Mesenchymal stem cell (in vitro differentiated cells and primary cell): ENCODE measurements around the gene OTX1.
A peak's percentile ranks its signal among the peaks of the same experiment; 100 is the strongest.
"Not testable (repeated sequence)": the region's sequence is repeated elsewhere in the genome, so short reads cannot be mapped to it uniquely, and the experiment has no call there.

Source experiments
- DNase-seq: peaks from one replicate; pipeline ENCODE4 v3.0.0-alpha.2; 2013
- H2AFZ ChIP-seq: one replicate; pipeline ENCODE4 v1.6.1; 2013; ENCODE audit warnings: low read depth, mild to moderate bottlenecking, control low read depth, inconsistent platforms, low read length, moderate library complexity
- H2AK5ac ChIP-seq: 2 replicates; pipeline ENCODE4 v1.6.1; 2013; ENCODE audit warnings: low read length, moderate library complexity, mild to moderate bottlenecking, inconsistent platforms; ENCODE audit not compliant: severe bottlenecking
- H2BK120ac ChIP-seq: one replicate; pipeline ENCODE4 v1.6.1; 2013; ENCODE audit warnings: low read depth, mild to moderate bottlenecking, inconsistent platforms, low read length, moderate library complexity
- H2BK12ac ChIP-seq, 2 experiments: one replicate each; pipeline ENCODE4 v1.6.1; 2013; ENCODE audit warnings: inconsistent platforms in 2 of 2, low read length in 2 of 2, mild to moderate bottlenecking in 2 of 2, moderate library complexity in 2 of 2, control low read depth in 1 of 2
- H2BK15ac ChIP-seq: one replicate; pipeline ENCODE4 v1.6.1; 2013; ENCODE audit warnings: mild to moderate bottlenecking, low read depth, inconsistent platforms; ENCODE audit not compliant: poor library complexity, severe bottlenecking
- H2BK5ac ChIP-seq: 2 replicates; pipeline ENCODE4 v1.6.1; 2013; ENCODE audit warnings: low read depth, mild to moderate bottlenecking, low read length, control low read depth, inconsistent platforms; ENCODE audit not compliant: poor library complexity, severe bottlenecking
- H3K14ac ChIP-seq, 2 experiments: one replicate each; pipeline ENCODE4 v1.6.1; 2013; ENCODE audit warnings: inconsistent platforms in 2 of 2, low read length in 2 of 2, control low read depth in 1 of 2, mild to moderate bottlenecking in 1 of 2, moderate library complexity in 1 of 2
- H3K18ac ChIP-seq, 2 experiments: one replicate each; pipeline ENCODE4 v1.6.1; 2013; ENCODE audit warnings: inconsistent platforms in 2 of 2, low read length in 2 of 2, control low read depth in 1 of 2, low read depth in 1 of 2, mild to moderate bottlenecking in 1 of 2
- H3K23ac ChIP-seq, 2 experiments: one replicate each; pipeline ENCODE4 v1.6.1; 2013; ENCODE audit warnings: inconsistent platforms in 2 of 2, low read length in 2 of 2, mild to moderate bottlenecking in 2 of 2, moderate library complexity in 2 of 2, control low read depth in 1 of 2
- H3K27ac ChIP-seq: 2 replicates; pipeline ENCODE4 v1.5.1; 2013; ENCODE audit warnings: mild to moderate bottlenecking, moderate library complexity, low read length, control low read depth, inconsistent platforms; ENCODE audit not compliant: poor library complexity, severe bottlenecking
- H3K27me3 ChIP-seq, 2 experiments: 2 replicates each; pipeline versions ENCODE4 v1.6.1 to v1.7.0; 2013; ENCODE audit warnings: low read length in 2 of 2, mild to moderate bottlenecking in 2 of 2, moderate library complexity in 2 of 2, control low read depth in 1 of 2, inconsistent platforms in 1 of 2; ENCODE audit not compliant: control insufficient read depth in 1 of 2, insufficient read depth in 1 of 2
- H3K36me3 ChIP-seq, 2 experiments: 2 replicates each; pipeline versions ENCODE4 v1.6.1 to v1.7.0; 2013; ENCODE audit warnings: low read length in 2 of 2, control low read depth in 1 of 2, inconsistent platforms in 1 of 2, low read depth in 1 of 2, mild to moderate bottlenecking in 1 of 2; ENCODE audit not compliant: insufficient read depth in 2 of 2, control insufficient read depth in 1 of 2
- H3K4ac ChIP-seq, 2 experiments: one replicate each; pipeline ENCODE4 v1.6.1; 2013; ENCODE audit warnings: inconsistent platforms in 2 of 2, low read length in 2 of 2, mild to moderate bottlenecking in 2 of 2, moderate library complexity in 2 of 2, control low read depth in 1 of 2, low read depth in 1 of 2
- H3K4me1 ChIP-seq: 2 replicates; pipeline ENCODE4 v1.6.1; 2013; ENCODE audit warnings: low read depth, low read length, control low read depth; ENCODE audit not compliant: control insufficient read depth, insufficient read depth
- H3K4me2 ChIP-seq: 2 replicates; pipeline ENCODE4 v1.6.1; 2013; ENCODE audit warnings: low read length, mild to moderate bottlenecking, inconsistent platforms; ENCODE audit not compliant: poor library complexity, severe bottlenecking
- H3K4me3 ChIP-seq, 2 experiments: 2 replicates each; pipeline versions ENCODE4 v1.5.1 to v1.7.0; 2013; ENCODE audit warnings: low read length in 2 of 2, mild to moderate bottlenecking in 2 of 2, control low read depth in 1 of 2, low read depth in 1 of 2; ENCODE audit not compliant: insufficient read depth in 1 of 2
- H3K79me1 ChIP-seq: replicated peaks from 2 replicates; pipeline ENCODE4 v1.6.1; 2013; ENCODE audit warnings: mild to moderate bottlenecking, control low read depth, low read length, inconsistent platforms; ENCODE audit not compliant: poor library complexity, severe bottlenecking
- H3K9ac ChIP-seq: 2 replicates; pipeline ENCODE4 v1.7.0; 2013; ENCODE audit warnings: mild to moderate bottlenecking, low read length, moderate library complexity
- H3K9me3 ChIP-seq: 2 replicates; pipeline ENCODE4 v1.7.0; 2013; ENCODE audit warnings: mild to moderate bottlenecking, low read length; ENCODE audit not compliant: control insufficient read depth
- H4K8ac ChIP-seq: one replicate; pipeline ENCODE4 v1.6.1; 2013; ENCODE audit warnings: inconsistent platforms, mild to moderate bottlenecking, low read length, moderate library complexity
- H4K91ac ChIP-seq: one replicate; pipeline ENCODE4 v1.6.1; 2013; ENCODE audit warnings: mild to moderate bottlenecking, low read length, inconsistent platforms
- WGBS: methylation state at CpG from one replicate; pipeline ENCODE4 v1.1.7; 2013; ENCODE audit warnings: mixed read lengths; 5-methylcytosine and 5-hydroxymethylcytosine counted together

The OTX1 gene

DNA sequence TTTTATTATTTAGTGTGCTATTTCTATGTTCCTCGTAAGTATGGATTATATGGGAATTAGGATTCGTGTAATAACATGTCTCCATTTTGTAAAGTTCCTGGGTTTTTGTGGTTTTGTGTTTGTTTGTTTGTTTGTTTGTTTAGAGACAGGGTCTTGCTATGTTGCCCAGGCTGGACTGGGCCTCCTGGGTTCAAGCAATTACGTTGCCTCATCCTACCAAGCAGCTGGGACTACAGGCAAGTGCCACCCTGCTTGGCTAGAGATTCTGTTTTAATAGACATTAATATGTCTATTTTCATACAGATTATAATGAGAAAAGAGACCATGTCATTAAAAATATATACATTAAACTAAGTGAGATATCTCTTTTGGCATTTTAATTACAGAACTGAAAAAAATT is 35.2 kb upstream of the OTX1 start:
- Histone ChIP-seq H2AFZ (no peak overlapping the region), H3K9ac (no peak overlapping the region), H3K36me3 (peaks cover 2 to 83% of the 10 kb centered on the region in 2 experiments), H2BK120ac (no peak overlapping the region), H2AK5ac (no peak overlapping the region), H4K91ac (no peak overlapping the region), H3K4me1 (no peaks in the 10 kb centered on the region), H3K23ac (no peak overlapping the region), H3K27me3 (no peaks in the 10 kb centered on the region), H3K4me3 (no peak overlapping the region), H2BK12ac (no peak overlapping the region), H3K4ac (no peak overlapping the region), H3K27ac (no peak overlapping the region), H3K14ac (no peak overlapping the region), H3K18ac (no peak overlapping the region), H4K8ac (no peak overlapping the region), H3K9me3 (no peaks in the 10 kb centered on the region), H3K79me1 (no peaks in the 10 kb centered on the region), H2BK5ac (no peak overlapping the region), H3K4me2 (no peak overlapping the region), H2BK15ac (no peak overlapping the region)
- 97% methylated on average over 2 of the region's 3 CpGs for WGBS
- DNase-seq, result no peak

DNA sequence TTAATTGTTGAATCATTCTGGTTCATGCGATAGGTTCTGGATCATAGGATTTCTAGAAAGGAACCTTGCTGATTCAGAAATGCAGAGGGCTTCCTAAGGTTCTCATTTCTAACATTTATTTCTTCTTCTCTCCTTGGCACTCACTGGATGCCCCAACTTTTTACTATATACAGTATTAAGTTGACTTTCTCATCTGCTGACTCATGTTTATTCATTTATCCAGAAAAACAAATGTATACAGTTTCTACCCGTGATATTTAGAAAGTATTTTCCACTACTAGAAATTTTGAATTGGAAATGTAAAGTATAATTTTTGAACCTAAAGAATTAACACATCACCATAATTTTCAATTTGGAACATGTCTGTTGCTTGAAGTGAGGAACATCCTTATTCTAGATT is 32.2 kb upstream of the OTX1 start:
- Histone ChIP-seq H3K18ac (no peak overlapping the region), H2BK120ac (no peak overlapping the region), H4K91ac (no peak overlapping the region), H3K4me3 (no peak overlapping the region), H2BK5ac (no peak overlapping the region), H3K23ac (no peak overlapping the region), H2BK12ac (no peak overlapping the region), H3K36me3 (peaks cover 6 to 83% of the 10 kb centered on the region in 2 experiments), H3K4me2 (no peak overlapping the region), H3K4me1 (no peaks in the 10 kb centered on the region), H3K27me3 (no peaks in the 10 kb centered on the region), H3K27ac (no peak overlapping the region), H3K4ac (no peak overlapping the region), H4K8ac (no peak overlapping the region), H3K9me3 (no peaks in the 10 kb centered on the region), H3K9ac (no peak overlapping the region), H3K14ac (no peak overlapping the region), H2BK15ac (no peak overlapping the region), H3K79me1 (no peaks in the 10 kb centered on the region), H2AK5ac (no peak overlapping the region), H2AFZ (no peak overlapping the region)
- DNase-seq, result no peak
- WGBS, result 100% methylated on average over 1 of the region's 2 CpGs

DNA sequence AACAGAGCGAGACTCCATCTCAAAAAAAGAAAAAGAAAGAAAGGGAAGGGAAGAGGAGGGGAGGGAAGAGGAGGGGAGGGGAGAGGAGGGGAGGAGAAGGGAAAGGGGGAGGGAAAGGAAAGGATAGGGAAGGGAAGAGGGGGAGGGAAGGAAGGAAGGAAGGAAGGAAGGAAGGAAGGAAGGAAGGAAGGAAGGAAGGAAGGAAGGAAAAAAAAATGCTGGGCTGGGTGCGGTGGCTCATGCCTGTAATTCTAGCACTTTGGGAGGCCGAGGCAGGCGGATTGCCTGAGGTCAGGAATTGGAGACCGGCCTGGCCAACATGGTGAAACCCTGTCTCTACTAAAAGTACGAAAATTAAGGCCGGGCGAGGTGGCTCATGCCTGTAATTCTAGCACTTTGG is 30.9 kb upstream of the OTX1 start:
- not testable (repeated sequence) for H3K4me2 ChIP-seq, H3K23ac ChIP-seq, H3K27me3 ChIP-seq, H3K18ac ChIP-seq, H2BK12ac ChIP-seq, H4K8ac ChIP-seq, H3K9me3 ChIP-seq, H4K91ac ChIP-seq, H3K4me3 ChIP-seq, H3K4ac ChIP-seq, H3K27ac ChIP-seq, H3K14ac ChIP-seq, H2AFZ ChIP-seq, H3K4me1 ChIP-seq, H2BK5ac ChIP-seq, H3K9ac ChIP-seq, DNase-seq, H2BK120ac ChIP-seq, H2AK5ac ChIP-seq, H3K79me1 ChIP-seq, H2BK15ac ChIP-seq
- 97% methylated on average over 8 of the region's 8 CpGs for WGBS
- peaks cover 8 to 81% of the 10 kb centered on the region in 2 experiments for H3K36me3 ChIP-seq

DNA sequence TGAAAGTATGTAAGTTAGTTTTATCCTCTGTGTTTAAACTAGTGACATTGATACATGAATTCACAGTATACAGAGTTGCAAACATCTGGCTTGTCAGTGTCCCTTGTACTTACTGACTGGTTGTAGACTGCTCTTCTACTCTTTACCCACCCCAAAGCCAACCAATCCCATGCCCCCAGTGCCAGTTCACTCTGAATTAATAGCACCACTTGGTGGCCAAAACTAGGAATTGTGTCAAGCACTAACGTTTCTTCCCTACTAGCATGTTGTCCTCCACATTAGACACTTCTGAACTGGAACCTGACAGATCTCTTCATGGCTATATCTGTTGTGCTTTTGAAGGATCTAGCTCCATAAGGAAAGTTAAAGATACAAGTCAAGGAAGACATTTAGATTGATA is 27.2 kb upstream of the OTX1 start:
- Histone ChIP-seq H2AFZ (no peak overlapping the region), H3K79me1 (no peaks in the 10 kb centered on the region), H3K27ac (no peak overlapping the region), H3K14ac (no peak overlapping the region), H2BK15ac (no peak overlapping the region), H2BK5ac (no peak overlapping the region), H4K8ac (no peak overlapping the region), H3K27me3 (no peaks in the 10 kb centered on the region), H4K91ac (no peak overlapping the region), H3K4me1 (no peaks in the 10 kb centered on the region), H3K18ac (no peak overlapping the region), H3K36me3 (peaks cover 6 to 82% of the 10 kb centered on the region in 2 experiments), H2BK12ac (no peak overlapping the region), H3K4me2 (no peak overlapping the region), H3K4me3 (no peak overlapping the region), H2AK5ac (no peak overlapping the region), H3K9ac (no peak overlapping the region), H3K9me3 (no peaks in the 10 kb centered on the region), H3K23ac (no peak overlapping the region), H2BK120ac (no peak overlapping the region), H3K4ac (no peak overlapping the region)
- DNase-seq, result peak; percentile 59
- WGBS, result 40% methylated on average over 1 of the region's 1 CpG
